PC-9 (cell line): ENCODE measurements around the gene ARHGDIG.

Source experiments
- CTCF ChIP-seq: fragments of 200-600 bp; sonication (generic); conservative IDR thresholded peaks from 2 replicates; pipeline ENCODE4 v1.6.1; 2017; ENCODE audit warnings: mixed run types, antibody characterized with exemption, mild to moderate bottlenecking, moderate library complexity
- EZH2 ChIP-seq: fragments of 200-600 bp; sonication (generic); IDR thresholded peaks from 2 replicates; pipeline ENCODE4 v1.8.0; 2017; ENCODE audit warnings: antibody characterized with exemption, low read depth

DNA sequence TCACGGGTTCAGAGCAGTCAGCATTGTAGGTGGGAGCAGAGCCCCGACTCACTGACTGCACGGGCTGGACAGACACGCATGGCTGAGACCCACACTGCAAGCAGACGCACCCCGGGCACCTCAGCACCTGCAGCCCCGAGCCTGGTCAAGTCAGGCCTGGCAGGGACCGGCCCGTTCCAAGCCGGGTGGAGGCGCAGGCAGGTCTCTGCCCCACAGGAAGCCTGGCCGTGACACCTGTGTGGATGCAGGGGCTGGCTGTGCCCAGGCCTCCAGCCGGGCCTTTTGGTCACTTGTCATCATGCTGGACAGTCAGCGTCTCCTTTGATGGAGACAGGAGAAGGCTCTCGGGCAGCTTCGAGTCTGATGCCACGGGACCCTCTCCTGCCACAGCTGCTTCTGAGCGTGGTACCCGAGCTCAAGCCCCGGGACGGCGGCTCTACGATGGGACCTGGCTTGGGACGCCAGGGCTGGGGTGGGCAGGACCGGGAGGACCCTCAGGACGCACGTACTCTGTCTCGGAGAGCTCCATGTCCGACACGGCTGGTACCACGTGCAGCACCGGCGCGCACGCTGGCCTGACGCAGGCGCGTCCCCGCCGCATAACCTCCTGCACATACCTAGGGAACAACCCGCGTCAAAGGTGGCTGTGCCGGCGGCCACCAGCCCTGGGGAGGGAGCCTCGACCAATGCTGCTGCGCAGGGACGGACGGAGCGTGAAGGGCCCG is 10.5 kb downstream of the ARHGDIG start:
- TF ChIP-seq CTCF (no peak), EZH2 (no peak)
